Measurements from ENCODE around the gene STAG1.

STAG1 gene

DNA sequence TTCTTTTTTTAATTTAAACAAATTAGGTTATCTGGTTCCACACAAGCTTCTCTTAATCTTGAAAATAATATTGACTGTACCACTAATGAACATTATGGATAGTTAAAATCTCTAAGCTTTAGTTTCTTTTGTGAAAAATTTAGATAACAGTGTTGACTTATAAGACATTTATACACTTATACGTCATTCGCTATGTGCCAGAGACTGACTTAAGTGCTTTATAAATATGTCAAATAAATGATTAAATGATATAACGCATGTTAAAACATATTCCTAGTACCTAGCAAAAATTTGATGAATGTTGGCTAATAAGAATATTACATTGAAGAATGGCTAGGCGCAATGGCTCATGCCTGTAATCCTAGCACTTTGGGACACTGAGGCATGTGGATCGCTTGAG, 405.7 kb downstream of the STAG1 start:
- H3K36me3 ChIP-seq (ENCODE audit: control insufficient read depth in 2 of 2, insufficient read depth in 1 of 2, low read length in 2 of 2) = peaks cover 0 to 21% of the 10 kb centered on the region in 2 experiments; a peak in 2 of 3 replicates
- CTCF ChIA-PET = no interaction called here
- POLR2A ChIA-PET = no interaction called here

DNA sequence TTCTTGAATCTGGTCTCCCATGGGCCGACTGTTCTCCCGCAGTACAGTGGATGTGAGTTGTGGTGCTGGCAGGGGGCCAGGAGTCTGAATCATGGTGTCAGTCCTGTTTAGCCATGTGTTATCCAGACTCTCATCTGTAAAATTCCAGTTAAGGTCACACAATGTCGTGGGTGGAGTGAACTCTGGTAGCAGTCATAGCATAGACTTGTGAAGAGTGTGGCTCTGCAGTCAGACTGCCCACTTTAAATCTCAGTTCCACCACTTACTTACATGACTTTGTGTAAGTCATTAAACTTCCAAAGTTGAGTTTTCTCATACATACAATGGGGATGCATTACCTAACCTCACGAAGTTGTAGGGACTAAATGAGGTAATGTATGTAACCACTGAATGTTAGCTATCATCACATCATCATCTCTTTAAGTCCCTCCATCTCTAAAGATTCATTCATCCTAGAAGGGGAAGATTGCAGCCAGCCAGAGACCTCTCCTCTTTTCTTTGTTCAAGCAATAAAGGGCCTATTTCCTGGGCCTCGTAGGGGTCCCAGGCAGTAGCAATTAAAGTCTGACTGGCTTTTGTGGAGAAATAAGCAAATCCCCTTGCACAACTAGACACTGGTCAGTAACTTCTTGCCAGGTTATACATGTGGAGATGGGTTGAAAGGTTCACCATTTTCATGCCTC, 408.2 kb downstream of the STAG1 start:
- Histone ChIP-seq H3K36me3 (ENCODE audit: control insufficient read depth in 2 of 2, insufficient read depth in 1 of 2, low read length in 2 of 2) (peaks cover 6 to 32% of the 10 kb centered on the region in 2 experiments), H3K9me3 (ENCODE audit: control insufficient read depth, insufficient read depth, low read depth, low read length) (no peaks in the 10 kb centered on the region), H3K27ac (ENCODE audit: extremely low read depth, low read depth, low read length) (no peak overlapping the region), H3K4me3 (ENCODE audit: low read depth, low read length) (no peak overlapping the region), H3K4me1 (ENCODE audit: control insufficient read depth, insufficient read depth, low read length) (peaks cover 5% of the 10 kb centered on the region; the same call in 1 of the 2 replicates)
- POLR2A ChIA-PET = no interaction called here
- CTCF ChIA-PET = interaction anchor here (0.7 to 0.8 kb wide), 3 partner anchors 670 to 672 kb away, joined by 3 to 5 read pairs (median 5); no protein-coding TSS in a partner anchor
- TF ChIP-seq ZBTB17 (tag by site-specific recombination; IDR thresholded peaks at IDR 0.05) = 0 out of 2 replicates have a peak, but pooled peaks have one; percentile 44
- TF ChIP-seq ZNF366 (tag by site-specific recombination; conservative IDR thresholded peaks at IDR 0.05) = no peak
- TF ChIP-seq MZF1 (tag by site-specific recombination; IDR thresholded peaks at IDR 0.05; ENCODE audit: borderline replicate concordance) = peak; percentile 84
- peak; percentile 83 for TF ChIP-seq ZNF600 (tag by site-specific recombination; IDR thresholded peaks at IDR 0.05)
- TF ChIP-seq ZNF664 (tag by site-specific recombination; IDR thresholded peaks at IDR 0.05) = peak; percentile 87
- TF ChIP-seq SP7 (tag by site-specific recombination; IDR thresholded peaks at IDR 0.05) = 0 out of 2 replicates have a peak, but pooled peaks have one; percentile 17
- TF ChIP-seq, protein P1, sequence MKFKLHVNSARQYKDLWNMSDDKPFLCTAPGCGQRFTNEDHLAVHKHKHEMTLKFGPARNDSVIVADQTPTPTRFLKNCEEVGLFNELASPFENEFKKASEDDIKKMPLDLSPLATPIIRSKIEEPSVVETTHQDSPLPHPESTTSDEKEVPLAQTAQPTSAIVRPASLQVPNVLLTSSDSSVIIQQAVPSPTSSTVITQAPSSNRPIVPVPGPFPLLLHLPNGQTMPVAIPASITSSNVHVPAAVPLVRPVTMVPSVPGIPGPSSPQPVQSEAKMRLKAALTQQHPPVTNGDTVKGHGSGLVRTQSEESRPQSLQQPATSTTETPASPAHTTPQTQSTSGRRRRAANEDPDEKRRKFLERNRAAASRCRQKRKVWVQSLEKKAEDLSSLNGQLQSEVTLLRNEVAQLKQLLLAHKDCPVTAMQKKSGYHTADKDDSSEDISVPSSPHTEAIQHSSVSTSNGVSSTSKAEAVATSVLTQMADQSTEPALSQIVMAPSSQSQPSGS (tag by site-specific recombination; IDR thresholded peaks at IDR 0.05; ENCODE audit: low read depth) = peak; percentile 60; the same call in 1 of the 2 replicates
- TF ChIP-seq KLF10 (tag by site-specific recombination; IDR thresholded peaks at IDR 0.05) = 0 out of 2 replicates have a peak, but pooled peaks have one; percentile 24
- TF ChIP-seq EGR2 (tag by site-specific recombination; IDR thresholded peaks at IDR 0.05; ENCODE audit: low read depth) = peak; percentile 33; the same call in 1 of the 2 replicates
- TF ChIP-seq ZNF629 (tag by site-specific recombination; IDR thresholded peaks at IDR 0.05) = peak; percentile 35; the same call in 1 of the 2 replicates
- TF ChIP-seq, protein P2, sequence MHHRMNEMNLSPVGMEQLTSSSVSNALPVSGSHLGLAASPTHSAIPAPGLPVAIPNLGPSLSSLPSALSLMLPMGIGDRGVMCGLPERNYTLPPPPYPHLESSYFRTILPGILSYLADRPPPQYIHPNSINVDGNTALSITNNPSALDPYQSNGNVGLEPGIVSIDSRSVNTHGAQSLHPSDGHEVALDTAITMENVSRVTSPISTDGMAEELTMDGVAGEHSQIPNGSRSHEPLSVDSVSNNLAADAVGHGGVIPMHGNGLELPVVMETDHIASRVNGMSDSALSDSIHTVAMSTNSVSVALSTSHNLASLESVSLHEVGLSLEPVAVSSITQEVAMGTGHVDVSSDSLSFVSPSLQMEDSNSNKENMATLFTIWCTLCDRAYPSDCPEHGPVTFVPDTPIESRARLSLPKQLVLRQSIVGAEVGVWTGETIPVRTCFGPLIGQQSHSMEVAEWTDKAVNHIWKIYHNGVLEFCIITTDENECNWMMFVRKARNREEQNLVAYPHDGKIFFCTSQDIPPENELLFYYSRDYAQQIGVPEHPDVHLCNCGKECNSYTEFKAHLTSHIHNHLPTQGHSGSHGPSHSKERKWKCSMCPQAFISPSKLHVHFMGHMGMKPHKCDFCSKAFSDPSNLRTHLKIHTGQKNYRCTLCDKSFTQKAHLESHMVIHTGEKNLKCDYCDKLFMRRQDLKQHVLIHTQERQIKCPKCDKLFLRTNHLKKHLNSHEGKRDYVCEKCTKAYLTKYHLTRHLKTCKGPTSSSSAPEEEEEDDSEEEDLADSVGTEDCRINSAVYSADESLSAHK (tag by site-specific recombination; IDR thresholded peaks at IDR 0.05) = no peak
- no peak for TF ChIP-seq MEIS1 (CRISPR knock-in tag; IDR thresholded peaks at IDR 0.05; ENCODE audit: borderline replicate concordance)

More for the DNA sequence above, 405.7 kb downstream of the STAG1 start:
- Histone ChIP-seq H3K27ac (ENCODE audit: extremely low read depth, low read depth, low read length) (no peak overlapping the region), H3K4me1 (ENCODE audit: control insufficient read depth, insufficient read depth, low read length) (peaks cover 5% of the 10 kb centered on the region; the same call in 1 of the 2 replicates), H3K4me3 (ENCODE audit: low read depth, low read length) (no peak overlapping the region), H3K9me3 (ENCODE audit: control insufficient read depth, insufficient read depth, low read depth, low read length) (no peaks in the 10 kb centered on the region)
- TF ChIP-seq, protein P3, sequence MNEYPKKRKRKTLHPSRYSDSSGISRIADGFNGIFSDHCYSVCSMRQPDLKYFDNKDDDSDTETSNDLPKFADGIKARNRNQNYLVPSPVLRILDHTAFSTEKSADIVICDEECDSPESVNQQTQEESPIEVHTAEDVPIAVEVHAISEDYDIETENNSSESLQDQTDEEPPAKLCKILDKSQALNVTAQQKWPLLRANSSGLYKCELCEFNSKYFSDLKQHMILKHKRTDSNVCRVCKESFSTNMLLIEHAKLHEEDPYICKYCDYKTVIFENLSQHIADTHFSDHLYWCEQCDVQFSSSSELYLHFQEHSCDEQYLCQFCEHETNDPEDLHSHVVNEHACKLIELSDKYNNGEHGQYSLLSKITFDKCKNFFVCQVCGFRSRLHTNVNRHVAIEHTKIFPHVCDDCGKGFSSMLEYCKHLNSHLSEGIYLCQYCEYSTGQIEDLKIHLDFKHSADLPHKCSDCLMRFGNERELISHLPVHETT (tag by site-specific recombination; IDR thresholded peaks at IDR 0.05) = no peak
- no peak for TF ChIP-seq ZNF768 (tag by site-specific recombination; IDR thresholded peaks at IDR 0.05)
- TF ChIP-seq ZNF404 (tag by site-specific recombination; IDR thresholded peaks at IDR 0.05) = no peak
- no peak for TF ChIP-seq KLF8 (tag by site-specific recombination; IDR thresholded peaks at IDR 0.05)
- TF ChIP-seq, protein P4, sequence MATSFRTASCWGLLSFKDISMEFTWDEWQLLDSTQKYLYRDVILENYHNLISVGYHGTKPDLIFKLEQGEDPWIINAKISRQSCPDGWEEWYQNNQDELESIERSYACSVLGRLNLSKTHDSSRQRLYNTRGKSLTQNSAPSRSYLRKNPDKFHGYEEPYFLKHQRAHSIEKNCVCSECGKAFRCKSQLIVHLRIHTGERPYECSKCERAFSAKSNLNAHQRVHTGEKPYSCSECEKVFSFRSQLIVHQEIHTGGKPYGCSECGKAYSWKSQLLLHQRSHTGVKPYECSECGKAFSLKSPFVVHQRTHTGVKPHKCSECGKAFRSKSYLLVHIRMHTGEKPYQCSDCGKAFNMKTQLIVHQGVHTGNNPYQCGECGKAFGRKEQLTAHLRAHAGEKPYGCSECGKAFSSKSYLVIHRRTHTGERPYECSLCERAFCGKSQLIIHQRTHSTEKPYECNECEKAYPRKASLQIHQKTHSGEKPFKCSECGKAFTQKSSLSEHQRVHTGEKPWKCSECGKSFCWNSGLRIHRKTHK (tag by site-specific recombination; IDR thresholded peaks at IDR 0.05) = no peak
- TF ChIP-seq GLI4 (tag by site-specific recombination; IDR thresholded peaks at IDR 0.05) = no peak
- TF ChIP-seq SETDB1 (IDR thresholded peaks at IDR 0.05; ENCODE audit: insufficient read length, low read length) = no peak
- TF ChIP-seq GFI1B (tag by site-specific recombination; IDR thresholded peaks at IDR 0.05) = no peak
- TF ChIP-seq, protein P5, sequence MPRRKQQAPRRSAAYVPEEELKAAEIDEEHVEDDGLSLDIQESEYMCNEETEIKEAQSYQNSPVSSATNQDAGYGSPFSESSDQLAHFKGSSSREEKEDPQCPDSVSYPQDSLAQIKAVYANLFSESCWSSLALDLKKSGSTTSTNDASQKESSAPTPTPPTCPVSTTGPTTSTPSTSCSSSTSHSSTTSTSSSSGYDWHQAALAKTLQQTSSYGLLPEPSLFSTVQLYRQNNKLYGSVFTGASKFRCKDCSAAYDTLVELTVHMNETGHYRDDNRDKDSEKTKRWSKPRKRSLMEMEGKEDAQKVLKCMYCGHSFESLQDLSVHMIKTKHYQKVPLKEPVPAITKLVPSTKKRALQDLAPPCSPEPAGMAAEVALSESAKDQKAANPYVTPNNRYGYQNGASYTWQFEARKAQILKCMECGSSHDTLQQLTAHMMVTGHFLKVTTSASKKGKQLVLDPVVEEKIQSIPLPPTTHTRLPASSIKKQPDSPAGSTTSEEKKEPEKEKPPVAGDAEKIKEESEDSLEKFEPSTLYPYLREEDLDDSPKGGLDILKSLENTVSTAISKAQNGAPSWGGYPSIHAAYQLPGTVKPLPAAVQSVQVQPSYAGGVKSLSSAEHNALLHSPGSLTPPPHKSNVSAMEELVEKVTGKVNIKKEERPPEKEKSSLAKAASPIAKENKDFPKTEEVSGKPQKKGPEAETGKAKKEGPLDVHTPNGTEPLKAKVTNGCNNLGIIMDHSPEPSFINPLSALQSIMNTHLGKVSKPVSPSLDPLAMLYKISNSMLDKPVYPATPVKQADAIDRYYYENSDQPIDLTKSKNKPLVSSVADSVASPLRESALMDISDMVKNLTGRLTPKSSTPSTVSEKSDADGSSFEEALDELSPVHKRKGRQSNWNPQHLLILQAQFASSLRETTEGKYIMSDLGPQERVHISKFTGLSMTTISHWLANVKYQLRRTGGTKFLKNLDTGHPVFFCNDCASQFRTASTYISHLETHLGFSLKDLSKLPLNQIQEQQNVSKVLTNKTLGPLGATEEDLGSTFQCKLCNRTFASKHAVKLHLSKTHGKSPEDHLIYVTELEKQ (tag by site-specific recombination; IDR thresholded peaks at IDR 0.05; ENCODE audit: borderline replicate concordance) = no peak
- TF ChIP-seq ZNF624 (tag by site-specific recombination; IDR thresholded peaks at IDR 0.05) = no peak
